IPS-18c (cell line): ENCODE measurements around the gene ANKRD17.
"Not testable (repeated sequence)": the region's sequence is repeated elsewhere in the genome, so short reads cannot be mapped to it uniquely, and the experiment has no call there.

Experiments
- H3K4me3 ChIP-seq: 2 replicates; pipeline ENCODE4 v1.7.0; 2013; ENCODE audit warnings: low read depth, mild to moderate bottlenecking, low read length, moderate library complexity; ENCODE audit not compliant: insufficient read depth
- H3K9me3 ChIP-seq: one replicate; pipeline ENCODE4 v1.6.1; 2013; ENCODE audit warnings: mild to moderate bottlenecking, low read length, moderate library complexity; ENCODE audit not compliant: control insufficient read depth, insufficient read depth

ANKRD17 gene

GRCh38 chr4:73258686-73259570 is at the start of gene ANKRD17:
ANKRD17 (minus strand) TSS chr4:73258798; CDS start chr4:73258668, 130 bp downstream.
- peak within 1 kb of the TSS; percentile 90 for H3K4me3 ChIP-seq

GRCh38 chr4:73308286-73308685 is 49.7 kb upstream of the ANKRD17 start:
- no peak overlapping the region for H3K4me3 ChIP-seq
- no peaks in the 10 kb centered on the region for H3K9me3 ChIP-seq

More at GRCh38 chr4:73258686-73259570, at the start of gene ANKRD17:
- no peaks in the 10 kb centered on the region for H3K9me3 ChIP-seq

- Histone ChIP-seq H3K4me3 (no peak overlapping the region), H3K9me3 (peaks cover 2% of the 10 kb centered on the region)
Observed at GRCh38 chr4:73303711-73304110, 45.1 kb upstream of the ANKRD17 start.

GRCh38 chr4:73299548-73300280 is 41.1 kb upstream of the ANKRD17 start:
- Histone ChIP-seq H3K9me3 (peaks cover 5% of the 10 kb centered on the region), H3K4me3 (no peak overlapping the region)

GRCh38 chr4:73292661-73293060 is 34.1 kb upstream of the ANKRD17 start:
- not testable (repeated sequence) for H3K4me3 ChIP-seq, H3K9me3 ChIP-seq

GRCh38 chr4:73281982-73282381 is 23.4 kb upstream of the ANKRD17 start:
- H3K9me3 ChIP-seq, result no peaks in the 10 kb centered on the region
- H3K4me3 ChIP-seq, result no peak overlapping the region

GRCh38 chr4:73281396-73281795 is 22.8 kb upstream of the ANKRD17 start:
- Histone ChIP-seq H3K4me3 (no peak overlapping the region), H3K9me3 (no peaks in the 10 kb centered on the region)

- Histone ChIP-seq H3K4me3 (no peak overlapping the region), H3K9me3 (no peaks in the 10 kb centered on the region)
Observed at GRCh38 chr4:73277201-73277600, 18.6 kb upstream of the ANKRD17 start.

- H3K4me3 ChIP-seq, result no peak overlapping the region
- H3K9me3 ChIP-seq, result no peaks in the 10 kb centered on the region
Observed at GRCh38 chr4:73275318-73275654, 16.7 kb upstream of the ANKRD17 start.

GRCh38 chr4:73272816-73273215 is 14.2 kb upstream of the ANKRD17 start:
- Histone ChIP-seq H3K4me3 (no peak overlapping the region), H3K9me3 (no peaks in the 10 kb centered on the region)

GRCh38 chr4:73267050-73267449 is 8.5 kb upstream of the ANKRD17 start:
- H3K9me3 ChIP-seq, result no peaks in the 10 kb centered on the region
- no peak overlapping the region for H3K4me3 ChIP-seq

GRCh38 chr4:73259571-73260090 is 1.0 kb upstream of the ANKRD17 start:
- Histone ChIP-seq H3K9me3 (no peaks in the 10 kb centered on the region), H3K4me3 (peak overlapping the region; percentile 90)

GRCh38 chr4:73258436-73258685 is 237 bp downstream of the ANKRD17 start:
- H3K9me3 ChIP-seq, result no peaks in the 10 kb centered on the region

GRCh38 chr4:73257651-73258435 is 755 bp downstream of the ANKRD17 start:
- peak overlapping the region; percentile 90 for H3K4me3 ChIP-seq

More at GRCh38 chr4:73258436-73258685, 237 bp downstream of the ANKRD17 start:
- H3K4me3 ChIP-seq, result peak overlapping the region; percentile 90

GRCh38 chr4:73257234-73257633 is 1.4 kb downstream of the ANKRD17 start:
- Histone ChIP-seq H3K9me3 (no peaks in the 10 kb centered on the region), H3K4me3 (peak overlapping the region; percentile 90)

More at GRCh38 chr4:73257651-73258435, 755 bp downstream of the ANKRD17 start:
- H3K9me3 ChIP-seq, result no peaks in the 10 kb centered on the region

GRCh38 chr4:73255847-73256246 is 2.8 kb downstream of the ANKRD17 start:
- not testable (repeated sequence) for H3K9me3 ChIP-seq, H3K4me3 ChIP-seq

- no peak overlapping the region for H3K4me3 ChIP-seq
- no peaks in the 10 kb centered on the region for H3K9me3 ChIP-seq
Observed at GRCh38 chr4:73252001-73252400, 6.6 kb downstream of the ANKRD17 start.
